GM23338 (cell line): ENCODE results near the gene ZFAND6. TPM values are rescaled to one million over a fixed set of nuclear protein-coding genes. Genes with fewer than 3 reads are reported as not detected.

Experiments used
- ATAC-seq: fragments of 200-7000 bp; cut with Tn5 transposase; 3 replicates; pipeline ENCODE4 v1.9.1; 2020
- DNase-seq: peaks from one replicate; pipeline ENCODE4 v3.0.0-alpha.2; 2015; ENCODE audit warnings: low spot score
- H2AFZ ChIP-seq: fragments of 200-600 bp; sonication (generic); 2 replicates; pipeline ENCODE4 v1.8.0; 2016; ENCODE audit warnings: antibody characterized with exemption, mild to moderate bottlenecking, moderate library complexity
- H3F3A ChIP-seq: fragments of 200-600 bp; sonication (generic); replicated peaks from 2 replicates; pipeline ENCODE4 v1.8.0; 2017; ENCODE audit warnings: antibody characterized with exemption, mixed run types, low read depth
- H3K27ac ChIP-seq: fragments of 200-600 bp; sonication (generic); 2 replicates; pipeline ENCODE4 v1.6.1; 2016; ENCODE audit warnings: low read depth
- H3K27me3 ChIP-seq: fragments of 200-600 bp; sonication (generic); 2 replicates; pipeline ENCODE4 v1.8.0; 2016; ENCODE audit warnings: mild to moderate bottlenecking, mixed run types, moderate library complexity; ENCODE audit not compliant: insufficient read depth
- H3K36me3 ChIP-seq: fragments of 200-600 bp; sonication (generic); 2 replicates; pipeline ENCODE4 v1.8.0; 2016; ENCODE audit warnings: mild to moderate bottlenecking; ENCODE audit not compliant: insufficient read depth
- H3K4me1 ChIP-seq: fragments of 200-600 bp; sonication (generic); 2 replicates; pipeline ENCODE4 v1.8.0; 2016; ENCODE audit warnings: mild to moderate bottlenecking, moderate library complexity; ENCODE audit not compliant: insufficient read depth
- H3K4me2 ChIP-seq: fragments of 200-600 bp; sonication (generic); 2 replicates; pipeline ENCODE4 v1.7.1; 2017; ENCODE audit warnings: mixed run types
- H3K4me3 ChIP-seq: fragments of 200-600 bp; sonication (generic); 2 replicates; pipeline ENCODE4 v1.6.1; 2016; ENCODE audit warnings: mixed run types
- H3K79me2 ChIP-seq: fragments of 200-600 bp; sonication (generic); replicated peaks from 2 replicates; pipeline ENCODE4 v1.8.0; 2017; ENCODE audit warnings: mild to moderate bottlenecking; ENCODE audit not compliant: insufficient read depth
- H3K9me2 ChIP-seq: fragments of 200-600 bp; sonication (generic); 2 replicates; pipeline ENCODE4 v1.8.0; 2017; ENCODE audit not compliant: insufficient read depth
- H4K20me1 ChIP-seq: fragments of 200-600 bp; sonication (generic); replicated peaks from 2 replicates; pipeline ENCODE4 v1.8.0; 2017; ENCODE audit warnings: mild to moderate bottlenecking; ENCODE audit not compliant: insufficient read depth
- H3K27ac Mint-ChIP-seq: 2 replicates; pipeline ENCODE4 v1.8.0; 2020; ENCODE audit warnings: inconsistent platforms, mild to moderate bottlenecking, moderate library complexity, mixed read lengths
- H3K27me3 Mint-ChIP-seq: 3 replicates; pipeline ENCODE4 v1.8.0; 2022; ENCODE audit warnings: low read depth, mild to moderate bottlenecking, moderate library complexity, mixed read lengths, inconsistent platforms; ENCODE audit not compliant: insufficient read depth, poor library complexity
- H3K36me3 Mint-ChIP-seq: 3 replicates; pipeline ENCODE4 v1.8.0; 2021; ENCODE audit warnings: low read depth, mild to moderate bottlenecking, inconsistent platforms, moderate library complexity, mixed read lengths
- H3K4me1 Mint-ChIP-seq: 3 replicates; pipeline ENCODE4 v1.8.0; 2020; ENCODE audit warnings: mild to moderate bottlenecking, inconsistent platforms, mixed read lengths
- H3K4me3 Mint-ChIP-seq: 3 replicates; pipeline ENCODE4 v1.8.0; 2021; ENCODE audit warnings: moderate library complexity, mild to moderate bottlenecking, inconsistent platforms, mixed read lengths
- H3K9me3 Mint-ChIP-seq: 3 replicates; pipeline ENCODE4 v1.8.0; 2020; ENCODE audit warnings: moderate library complexity, mild to moderate bottlenecking, inconsistent platforms, mixed read lengths
- CREB1 ChIP-seq: fragments of 250-450 bp; sonication (Bioruptor Pico); IDR thresholded peaks from 2 replicates; pipeline ENCODE4 v1.5.0; 2020; ENCODE audit warnings: low read depth, mild to moderate bottlenecking, moderate library complexity
- EZH2 ChIP-seq: fragments of 200-600 bp; sonication (generic); IDR thresholded peaks from one replicate; pipeline ENCODE4 v1.8.0; 2017; ENCODE audit warnings: antibody characterized with exemption, mild to moderate bottlenecking, low read depth; ENCODE audit not compliant: unreplicated experiment
- NANOG ChIP-seq: IDR thresholded peaks from 2 replicates; pipeline ENCODE4 v1.6.1; 2016; ENCODE audit warnings: antibody characterized with exemption, borderline replicate concordance
- POLR2AphosphoS5 ChIP-seq: IDR thresholded peaks from 2 replicates; pipeline ENCODE4 v1.6.1; 2016; ENCODE audit warnings: antibody characterized with exemption, low read depth
- ZNF114 ChIP-seq: fragments of 250-450 bp; sonication (Bioruptor Pico); IDR thresholded peaks from 2 replicates; pipeline ENCODE4 v1.5.0; 2020; ENCODE audit warnings: mild to moderate bottlenecking, moderate library complexity
- ZNF331 ChIP-seq: fragments of 250-450 bp; sonication (Bioruptor Pico); IDR thresholded peaks from 2 replicates; pipeline ENCODE4 v1.5.0; 2020; ENCODE audit warnings: low read depth, mild to moderate bottlenecking, moderate library complexity
- polyA plus RNA-seq: library from polyadenylated mRNA; unstranded; fragments of >200 nt; fragmentation: Nextera tagmentation; extraction: Ambion mirVana; gene quantifications from 2 replicates; pipeline ENCODE4 v1.2.1, GENCODE V29; 2016
- total RNA-seq: library from RNA; depleted of rRNA; stranded (reverse); fragments of >200 nt; shearing (Covaris generic); gene quantifications from 2 replicates; pipeline ENCODE4 v1.2.3, GENCODE V29; 2014
- TF ChIP-seq, protein P1 (sequence below), 2 experiments: fragments of 200-600 bp in 1 of 2; sonication (generic) in 1 of 2; conservative IDR thresholded peaks; 2 replicates each; pipeline versions ENCODE4 v1.5.1 to v1.6.1; 2016 to 2017; ENCODE audit warnings: antibody characterized with exemption in 2 of 2, low read depth in 2 of 2, mild to moderate bottlenecking in 2 of 2, moderate library complexity in 1 of 2
- TF ChIP-seq, protein P2 (sequence below): fragments of 250-450 bp; sonication (Bioruptor Pico); IDR thresholded peaks from 2 replicates; pipeline ENCODE4 v1.5.0; 2020; ENCODE audit warnings: mild to moderate bottlenecking, moderate library complexity

The ZFAND6 gene
- total and polyA plus RNA-seq, 2 experiments from 2014 or later, result 205 to 292 TPM

DNA sequence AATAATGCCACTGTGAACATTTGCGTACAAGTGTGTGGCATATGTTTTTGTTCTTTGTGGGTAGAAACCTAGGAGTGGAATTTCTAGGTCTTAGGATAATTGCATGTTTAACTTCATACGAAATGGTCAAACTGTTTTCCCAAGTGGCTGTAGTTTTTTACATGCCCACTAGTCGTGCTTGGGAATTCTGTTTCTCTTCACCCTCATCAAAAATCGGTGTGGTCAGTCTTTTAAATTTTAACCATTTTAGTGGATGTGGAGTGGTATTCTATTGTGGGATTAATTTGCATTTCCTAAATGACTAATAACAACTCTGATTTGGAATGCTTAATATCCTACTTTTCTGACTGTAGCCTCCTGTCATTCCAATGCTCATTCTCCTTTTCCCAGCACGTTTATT lies 27.6 kb downstream of the ZFAND6 start:
- ATAC-seq (no peak), DNase-seq (peak; percentile 42)
- Histone ChIP-seq H3K9me2 (no peaks in the 10 kb centered on the region), H3F3A (peaks cover 3% of the 10 kb centered on the region; the same call in 1 of the 2 replicates), H3K4me3 (no peak overlapping the region), H3K4me1 (peaks cover 20% of the 10 kb centered on the region), H3K79me2 (peaks cover 100% of the 10 kb centered on the region), H3K27me3 (no peaks in the 10 kb centered on the region), H4K20me1 (peaks cover 73% of the 10 kb centered on the region), H2AFZ (no peak overlapping the region), H3K36me3 (no peaks in the 10 kb centered on the region), H3K27ac (no peak overlapping the region), H3K4me2 (no peak overlapping the region)
- TF ChIP-seq POLR2AphosphoS5 (no peak), EZH2 (no peak), ZNF331 (CRISPR knock-in tag) (no peak), CREB1 (CRISPR knock-in tag) (no peak), ZNF114 (CRISPR knock-in tag) (no peak), NANOG (no peak)
- TF ChIP-seq, protein P1, sequence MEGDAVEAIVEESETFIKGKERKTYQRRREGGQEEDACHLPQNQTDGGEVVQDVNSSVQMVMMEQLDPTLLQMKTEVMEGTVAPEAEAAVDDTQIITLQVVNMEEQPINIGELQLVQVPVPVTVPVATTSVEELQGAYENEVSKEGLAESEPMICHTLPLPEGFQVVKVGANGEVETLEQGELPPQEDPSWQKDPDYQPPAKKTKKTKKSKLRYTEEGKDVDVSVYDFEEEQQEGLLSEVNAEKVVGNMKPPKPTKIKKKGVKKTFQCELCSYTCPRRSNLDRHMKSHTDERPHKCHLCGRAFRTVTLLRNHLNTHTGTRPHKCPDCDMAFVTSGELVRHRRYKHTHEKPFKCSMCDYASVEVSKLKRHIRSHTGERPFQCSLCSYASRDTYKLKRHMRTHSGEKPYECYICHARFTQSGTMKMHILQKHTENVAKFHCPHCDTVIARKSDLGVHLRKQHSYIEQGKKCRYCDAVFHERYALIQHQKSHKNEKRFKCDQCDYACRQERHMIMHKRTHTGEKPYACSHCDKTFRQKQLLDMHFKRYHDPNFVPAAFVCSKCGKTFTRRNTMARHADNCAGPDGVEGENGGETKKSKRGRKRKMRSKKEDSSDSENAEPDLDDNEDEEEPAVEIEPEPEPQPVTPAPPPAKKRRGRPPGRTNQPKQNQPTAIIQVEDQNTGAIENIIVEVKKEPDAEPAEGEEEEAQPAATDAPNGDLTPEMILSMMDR (conservative IDR thresholded peaks at IDR 0.05; ENCODE audit: low read depth in 2 of 2), result peak in 1 of 2 experiments; percentile 36; a peak in 1 of 4 replicates
- TF ChIP-seq, protein P2, sequence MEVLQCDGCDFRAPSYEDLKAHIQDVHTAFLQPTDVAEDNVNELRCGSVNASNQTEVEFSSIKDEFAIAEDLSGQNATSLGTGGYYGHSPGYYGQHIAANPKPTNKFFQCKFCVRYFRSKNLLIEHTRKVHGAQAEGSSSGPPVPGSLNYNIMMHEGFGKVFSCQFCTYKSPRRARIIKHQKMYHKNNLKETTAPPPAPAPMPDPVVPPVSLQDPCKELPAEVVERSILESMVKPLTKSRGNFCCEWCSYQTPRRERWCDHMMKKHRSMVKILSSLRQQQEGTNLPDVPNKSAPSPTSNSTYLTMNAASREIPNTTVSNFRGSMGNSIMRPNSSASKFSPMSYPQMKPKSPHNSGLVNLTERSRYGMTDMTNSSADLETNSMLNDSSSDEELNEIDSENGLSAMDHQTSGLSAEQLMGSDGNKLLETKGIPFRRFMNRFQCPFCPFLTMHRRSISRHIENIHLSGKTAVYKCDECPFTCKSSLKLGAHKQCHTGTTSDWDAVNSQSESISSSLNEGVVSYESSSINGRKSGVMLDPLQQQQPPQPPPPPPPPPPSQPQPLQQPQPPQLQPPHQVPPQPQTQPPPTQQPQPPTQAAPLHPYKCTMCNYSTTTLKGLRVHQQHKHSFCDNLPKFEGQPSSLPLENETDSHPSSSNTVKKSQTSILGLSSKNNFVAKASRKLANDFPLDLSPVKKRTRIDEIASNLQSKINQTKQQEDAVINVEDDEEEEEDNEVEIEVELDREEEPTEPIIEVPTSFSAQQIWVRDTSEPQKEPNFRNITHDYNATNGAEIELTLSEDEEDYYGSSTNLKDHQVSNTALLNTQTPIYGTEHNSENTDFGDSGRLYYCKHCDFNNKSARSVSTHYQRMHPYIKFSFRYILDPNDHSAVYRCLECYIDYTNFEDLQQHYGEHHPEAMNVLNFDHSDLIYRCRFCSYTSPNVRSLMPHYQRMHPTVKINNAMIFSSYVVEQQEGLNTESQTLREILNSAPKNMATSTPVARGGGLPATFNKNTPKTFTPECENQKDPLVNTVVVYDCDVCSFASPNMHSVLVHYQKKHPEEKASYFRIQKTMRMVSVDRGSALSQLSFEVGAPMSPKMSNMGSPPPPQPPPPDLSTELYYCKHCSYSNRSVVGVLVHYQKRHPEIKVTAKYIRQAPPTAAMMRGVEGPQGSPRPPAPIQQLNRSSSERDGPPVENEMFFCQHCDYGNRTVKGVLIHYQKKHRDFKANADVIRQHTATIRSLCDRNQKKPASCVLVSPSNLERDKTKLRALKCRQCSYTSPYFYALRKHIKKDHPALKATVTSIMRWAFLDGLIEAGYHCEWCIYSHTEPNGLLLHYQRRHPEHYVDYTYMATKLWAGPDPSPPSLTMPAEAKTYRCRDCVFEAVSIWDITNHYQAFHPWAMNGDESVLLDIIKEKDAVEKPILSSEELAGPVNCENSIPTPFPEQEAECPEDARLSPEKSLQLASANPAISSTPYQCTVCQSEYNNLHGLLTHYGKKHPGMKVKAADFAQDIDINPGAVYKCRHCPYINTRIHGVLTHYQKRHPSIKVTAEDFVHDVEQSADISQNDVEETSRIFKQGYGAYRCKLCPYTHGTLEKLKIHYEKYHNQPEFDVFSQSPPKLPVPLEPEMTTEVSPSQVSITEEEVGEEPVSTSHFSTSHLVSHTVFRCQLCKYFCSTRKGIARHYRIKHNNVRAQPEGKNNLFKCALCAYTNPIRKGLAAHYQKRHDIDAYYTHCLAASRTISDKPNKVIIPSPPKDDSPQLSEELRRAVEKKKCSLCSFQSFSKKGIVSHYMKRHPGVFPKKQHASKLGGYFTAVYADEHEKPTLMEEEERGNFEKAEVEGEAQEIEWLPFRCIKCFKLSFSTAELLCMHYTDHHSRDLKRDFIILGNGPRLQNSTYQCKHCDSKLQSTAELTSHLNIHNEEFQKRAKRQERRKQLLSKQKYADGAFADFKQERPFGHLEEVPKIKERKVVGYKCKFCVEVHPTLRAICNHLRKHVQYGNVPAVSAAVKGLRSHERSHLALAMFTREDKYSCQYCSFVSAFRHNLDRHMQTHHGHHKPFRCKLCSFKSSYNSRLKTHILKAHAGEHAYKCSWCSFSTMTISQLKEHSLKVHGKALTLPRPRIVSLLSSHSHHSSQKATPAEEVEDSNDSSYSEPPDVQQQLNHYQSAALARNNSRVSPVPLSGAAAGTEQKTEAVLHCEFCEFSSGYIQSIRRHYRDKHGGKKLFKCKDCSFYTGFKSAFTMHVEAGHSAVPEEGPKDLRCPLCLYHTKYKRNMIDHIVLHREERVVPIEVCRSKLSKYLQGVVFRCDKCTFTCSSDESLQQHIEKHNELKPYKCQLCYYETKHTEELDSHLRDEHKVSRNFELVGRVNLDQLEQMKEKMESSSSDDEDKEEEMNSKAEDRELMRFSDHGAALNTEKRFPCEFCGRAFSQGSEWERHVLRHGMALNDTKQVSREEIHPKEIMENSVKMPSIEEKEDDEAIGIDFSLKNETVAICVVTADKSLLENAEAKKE, result no peak
- no peaks in the 10 kb centered on the region for H3K27me3 Mint-ChIP-seq
- H3K36me3 Mint-ChIP-seq, result peaks cover 10% of the 10 kb centered on the region
- H3K4me1 Mint-ChIP-seq, result peaks cover 21% of the 10 kb centered on the region
- no peaks in the 10 kb centered on the region for H3K9me3 Mint-ChIP-seq
- H3K4me3 Mint-ChIP-seq, result no peak overlapping the region
- H3K27ac Mint-ChIP-seq, result no peak overlapping the region
